ENCODE results near the gene TCF3. TPM values are rescaled to one million over a fixed set of nuclear protein-coding genes. Genes with fewer than 3 reads are reported as not detected.

The TCF3 gene
- total and polyA plus RNA-seq, 4 donors: 5.2 to 119 (median 12.8) TPM

- H3K4me1 ChIP-seq (ENCODE audit: control insufficient read depth in 4 of 4, insufficient read depth in 4 of 4, low read length in 3 of 4): no peaks in the 10 kb centered on the region
- H3K4me3 ChIP-seq (ENCODE audit: low read depth in 1 of 3, low read length in 3 of 3): no peak overlapping the region
- no peak for DNase-seq (ENCODE audit: low spot score)
- 95% methylated on average over 41 of the region's 41 CpGs for WGBS
- H3K36me3 ChIP-seq (ENCODE audit: control insufficient read depth in 4 of 4, insufficient read depth in 3 of 4, low read depth in 1 of 4, low read length in 3 of 4): peaks cover 2 to 48% (median 14%) of the 10 kb centered on the region in 4 donors
- no peak for TF ChIP-seq EGR1 (IDR thresholded peaks at IDR 0.05; ENCODE audit: low read depth in 2 of 2)
- no peak for TF ChIP-seq TAF1 (conservative IDR thresholded peaks at IDR 0.05)
- TF ChIP-seq GABPA (IDR thresholded peaks at IDR 0.05 in 1 of 2, conservative IDR thresholded peaks at IDR 0.05 in 1 of 2): no peak
- no peak for TF ChIP-seq ZBTB33 (IDR thresholded peaks at IDR 0.05)
- no peak for TF ChIP-seq SP1 (IDR thresholded peaks at IDR 0.05)
- TF ChIP-seq NR2F2 (IDR thresholded peaks at IDR 0.05): no peak
- no peak for TF ChIP-seq JUND (IDR thresholded peaks at IDR 0.05)
- TF ChIP-seq FOXA1 (IDR thresholded peaks at IDR 0.05): no peak
- TF ChIP-seq, protein P1, sequence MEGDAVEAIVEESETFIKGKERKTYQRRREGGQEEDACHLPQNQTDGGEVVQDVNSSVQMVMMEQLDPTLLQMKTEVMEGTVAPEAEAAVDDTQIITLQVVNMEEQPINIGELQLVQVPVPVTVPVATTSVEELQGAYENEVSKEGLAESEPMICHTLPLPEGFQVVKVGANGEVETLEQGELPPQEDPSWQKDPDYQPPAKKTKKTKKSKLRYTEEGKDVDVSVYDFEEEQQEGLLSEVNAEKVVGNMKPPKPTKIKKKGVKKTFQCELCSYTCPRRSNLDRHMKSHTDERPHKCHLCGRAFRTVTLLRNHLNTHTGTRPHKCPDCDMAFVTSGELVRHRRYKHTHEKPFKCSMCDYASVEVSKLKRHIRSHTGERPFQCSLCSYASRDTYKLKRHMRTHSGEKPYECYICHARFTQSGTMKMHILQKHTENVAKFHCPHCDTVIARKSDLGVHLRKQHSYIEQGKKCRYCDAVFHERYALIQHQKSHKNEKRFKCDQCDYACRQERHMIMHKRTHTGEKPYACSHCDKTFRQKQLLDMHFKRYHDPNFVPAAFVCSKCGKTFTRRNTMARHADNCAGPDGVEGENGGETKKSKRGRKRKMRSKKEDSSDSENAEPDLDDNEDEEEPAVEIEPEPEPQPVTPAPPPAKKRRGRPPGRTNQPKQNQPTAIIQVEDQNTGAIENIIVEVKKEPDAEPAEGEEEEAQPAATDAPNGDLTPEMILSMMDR (IDR thresholded peaks at IDR 0.05; ENCODE audit: low read depth, low read length, missing input control): no peak
- no peak for TF ChIP-seq HNF4G (IDR thresholded peaks at IDR 0.05)
- TF ChIP-seq ATF3 (IDR thresholded peaks at IDR 0.05): no peak
- TF ChIP-seq YY1 (IDR thresholded peaks at IDR 0.05): no peak
- no peak for TF ChIP-seq MAX (IDR thresholded peaks at IDR 0.05)
- no peak overlapping the region for H3K9ac ChIP-seq (ENCODE audit: low read depth in 1 of 2, low read length in 2 of 2)
- no peaks in the 10 kb centered on the region for H3K9me3 ChIP-seq (ENCODE audit: control insufficient read depth in 4 of 4, low read length in 3 of 4)
- no peaks in the 10 kb centered on the region for H3K27me3 ChIP-seq (ENCODE audit: control insufficient read depth in 4 of 4, insufficient read depth in 4 of 4, low read length in 3 of 4)
- H3K27ac ChIP-seq (ENCODE audit: low read depth in 1 of 2, low read length in 2 of 2): no peak overlapping the region
Observed at GRCh38 chr19:1615156-1615765, 37.2 kb downstream of the TCF3 start.

GRCh38 chr19:1613808-1614570, 38.4 kb downstream of the TCF3 start:
- TF ChIP-seq TAF1 (conservative IDR thresholded peaks at IDR 0.05): no peak
- no peak for TF ChIP-seq ATF3 (IDR thresholded peaks at IDR 0.05)
- no peak for TF ChIP-seq SP1 (IDR thresholded peaks at IDR 0.05)
- no peak for TF ChIP-seq HNF4A (conservative IDR thresholded peaks at IDR 0.05)
- no peak for TF ChIP-seq HNF4G (IDR thresholded peaks at IDR 0.05)
- TF ChIP-seq JUND (IDR thresholded peaks at IDR 0.05): no peak
- TF ChIP-seq EGR1 (IDR thresholded peaks at IDR 0.05; ENCODE audit: low read depth in 2 of 2): no peak
- no peak for TF ChIP-seq NR2F2 (IDR thresholded peaks at IDR 0.05)
- TF ChIP-seq GABPA (IDR thresholded peaks at IDR 0.05 in 1 of 2, conservative IDR thresholded peaks at IDR 0.05 in 1 of 2): no peak
- no peak for TF ChIP-seq RAD21 (IDR thresholded peaks at IDR 0.05)
- TF ChIP-seq MAX (IDR thresholded peaks at IDR 0.05): no peak
- TF ChIP-seq FOXA2 (IDR thresholded peaks at IDR 0.05): no peak
- no peak for TF ChIP-seq FOXA1 (IDR thresholded peaks at IDR 0.05)
- TF ChIP-seq, protein P1 (IDR thresholded peaks at IDR 0.05; ENCODE audit: low read depth, low read length, missing input control): no peak
- TF ChIP-seq ZBTB33 (IDR thresholded peaks at IDR 0.05): no peak
- TF ChIP-seq RXRA (IDR thresholded peaks at IDR 0.05): no peak
- DNase-seq (ENCODE audit: low spot score): no peak
- WGBS: 96% methylated on average over 32 of the region's 32 CpGs
- H3K36me3 ChIP-seq (ENCODE audit: control insufficient read depth in 4 of 4, insufficient read depth in 3 of 4, low read depth in 1 of 4, low read length in 3 of 4): peaks cover 2 to 46% (median 15%) of the 10 kb centered on the region in 4 donors
- H3K9me3 ChIP-seq (ENCODE audit: control insufficient read depth in 4 of 4, low read length in 3 of 4): no peaks in the 10 kb centered on the region
- H3K27ac ChIP-seq (ENCODE audit: low read depth in 1 of 2, low read length in 2 of 2): no peak overlapping the region
- H3K4me1 ChIP-seq (ENCODE audit: control insufficient read depth in 4 of 4, insufficient read depth in 4 of 4, low read length in 3 of 4): peaks cover 0 to 2% (median 0%) of the 10 kb centered on the region in 4 donors
- H3K4me3 ChIP-seq (ENCODE audit: low read depth in 1 of 3, low read length in 3 of 3): no peak overlapping the region
- no peak overlapping the region for H3K9ac ChIP-seq (ENCODE audit: low read depth in 1 of 2, low read length in 2 of 2)
- H3K27me3 ChIP-seq (ENCODE audit: control insufficient read depth in 4 of 4, insufficient read depth in 4 of 4, low read length in 3 of 4): no peaks in the 10 kb centered on the region
